Thymus (tissue), 11 donors: ENCODE measurements around the gene PPP6R3. TPM values are rescaled to one million over a fixed set of nuclear protein-coding genes. Genes with fewer than 3 reads are reported as not detected.

ENCODE experiments used
- DNase-seq, 9 donors: peaks; one replicate each; pipeline ENCODE4 v3.0.0-alpha.2; 2013; ENCODE audit warnings: low spot score in 9 of 9, low read depth in 6 of 9, missing footprints in 1 of 9
- H3K27ac ChIP-seq, 2 donors: one replicate each; pipeline ENCODE4 v1.5.1; 2013; ENCODE audit warnings: control low read depth in 1 of 2, low read depth in 1 of 2, low read length in 1 of 2, mild to moderate bottlenecking in 1 of 2, moderate library complexity in 1 of 2
- H3K27me3 ChIP-seq, 2 donors: one replicate each; pipeline ENCODE4 v1.5.1; 2013; ENCODE audit warnings: low read length in 1 of 2; ENCODE audit not compliant: control insufficient read depth in 2 of 2, insufficient read depth in 1 of 2
- H3K36me3 ChIP-seq, 2 donors: one replicate each; pipeline ENCODE4 v1.5.1; 2013; ENCODE audit warnings: low read length in 1 of 2, mild to moderate bottlenecking in 1 of 2, moderate library complexity in 1 of 2; ENCODE audit not compliant: control insufficient read depth in 2 of 2, insufficient read depth in 2 of 2
- H3K4me1 ChIP-seq, 2 donors: one replicate each; pipeline ENCODE4 v1.5.1; 2013; ENCODE audit warnings: low read length in 2 of 2; ENCODE audit not compliant: control insufficient read depth in 2 of 2, insufficient read depth in 2 of 2
- H3K4me3 ChIP-seq, 2 donors: one replicate each; pipeline ENCODE4 v1.5.1; 2013; ENCODE audit warnings: low read length in 2 of 2, control low read depth in 1 of 2, mild to moderate bottlenecking in 1 of 2
- H3K9me3 ChIP-seq, 2 donors: one replicate each; pipeline ENCODE4 v1.5.1; 2013; ENCODE audit warnings: low read length in 1 of 2, mild to moderate bottlenecking in 1 of 2; ENCODE audit not compliant: control insufficient read depth in 2 of 2, insufficient read depth in 1 of 2
- WGBS: extraction: QIAGEN DNeasy Blood & Tissue Kit; methylation state at CpG from one replicate; pipeline ENCODE4 v1.1.7; 2013; 5-methylcytosine and 5-hydroxymethylcytosine counted together
- polyA plus RNA-seq: library from polyadenylated mRNA; stranded (reverse); fragments of 200-250 nt; gene quantifications from one replicate; pipeline ENCODE4 v1.2.3, GENCODE V29; 2013
- total RNA-seq: library from RNA; stranded (reverse); fragments of 120-200 nt; gene quantifications from one replicate; pipeline ENCODE4 v1.2.4, GENCODE V29; 2013
- donor health status: healthy.

Gene PPP6R3
- total and polyA plus RNA-seq, 2 donors = 45.8 to 103 TPM

- Histone ChIP-seq H3K4me1 (peaks cover 2 to 3% of the 10 kb centered on the region in 2 donors), H3K36me3 (peaks cover 63 to 80% of the 10 kb centered on the region in 2 donors), H3K4me3 (no peak overlapping the region), H3K27ac (no peak overlapping the region), H3K27me3 (no peaks in the 10 kb centered on the region), H3K9me3 (no peaks in the 10 kb centered on the region)
- no peak for DNase-seq
- 97% methylated on average over 3 of the region's 3 CpGs for WGBS
These were observed 91.2 kb downstream of the PPP6R3 start for GRCh38 chr11:68551777-68552176.

DNA sequence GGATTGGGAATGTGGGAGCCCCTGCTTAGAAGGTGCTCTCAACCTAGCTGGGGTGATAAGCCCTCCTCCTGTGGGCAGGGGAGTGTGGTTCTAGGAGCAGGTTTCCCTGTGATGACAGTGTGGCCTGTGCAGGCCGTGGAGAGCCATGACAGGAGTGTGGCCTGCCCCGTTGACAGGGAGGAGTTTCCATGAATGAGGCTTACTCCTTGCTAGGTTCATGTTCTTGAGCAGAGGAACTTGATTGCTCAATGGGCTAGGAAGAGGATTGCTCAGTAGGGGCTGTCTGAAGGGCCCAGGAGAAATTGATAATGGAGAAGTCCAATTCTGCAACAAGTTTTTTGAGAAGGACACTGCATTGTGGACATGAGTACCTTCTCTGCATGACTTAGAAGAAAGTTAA lies 92.0 kb downstream of the PPP6R3 start:
- peaks cover 63 to 82% of the 10 kb centered on the region in 2 donors for H3K36me3 ChIP-seq
- H3K27me3 ChIP-seq = no peaks in the 10 kb centered on the region
- peaks cover 2 to 3% of the 10 kb centered on the region in 2 donors for H3K4me1 ChIP-seq
- no peak overlapping the region for H3K27ac ChIP-seq
- H3K4me3 ChIP-seq = no peak overlapping the region
- no peak for DNase-seq
- H3K9me3 ChIP-seq = no peaks in the 10 kb centered on the region
- 99% methylated on average over 2 of the region's 2 CpGs for WGBS

DNA sequence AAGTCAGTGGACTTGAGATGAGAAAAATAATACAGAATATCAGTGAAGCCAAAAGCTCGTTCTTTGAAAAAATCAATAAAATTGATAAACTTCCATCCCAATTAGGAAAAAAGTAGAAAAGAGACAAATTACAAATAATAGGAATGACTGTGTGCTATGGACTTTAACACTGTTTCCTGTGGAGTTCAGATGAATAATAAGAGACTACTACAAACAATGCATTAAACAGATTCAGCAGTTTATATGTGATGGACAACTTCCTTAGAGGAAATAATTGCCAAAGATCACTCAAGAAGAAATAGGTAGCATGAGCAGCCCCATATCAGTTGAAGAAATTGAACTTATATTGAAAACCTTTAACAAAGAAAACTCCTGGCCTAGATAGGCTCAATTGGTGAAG lies 99.7 kb downstream of the PPP6R3 start:
- no peaks in the 10 kb centered on the region for H3K4me1 ChIP-seq
- no peak overlapping the region for H3K27ac ChIP-seq
- H3K36me3 ChIP-seq = peaks cover 57 to 75% of the 10 kb centered on the region in 2 donors
- no peak for DNase-seq
- H3K4me3 ChIP-seq = no peak overlapping the region
- no peaks in the 10 kb centered on the region for H3K27me3 ChIP-seq
- H3K9me3 ChIP-seq = no peaks in the 10 kb centered on the region
- WGBS = 100% methylated on average over 1 of the region's 1 CpG

- H3K4me1 ChIP-seq = no peaks in the 10 kb centered on the region
- no peak for DNase-seq
- H3K4me3 ChIP-seq = no peak overlapping the region
- peaks cover 63 to 81% of the 10 kb centered on the region in 2 donors for H3K36me3 ChIP-seq
- H3K27ac ChIP-seq = no peak overlapping the region
- H3K27me3 ChIP-seq = no peaks in the 10 kb centered on the region
- 99% methylated on average over 2 of the region's 2 CpGs for WGBS
- no peaks in the 10 kb centered on the region for H3K9me3 ChIP-seq
These were observed 102.9 kb downstream of the PPP6R3 start for GRCh38 chr11:68563454-68563853.

GRCh38 chr11:68564261-68564660 lies 103.7 kb downstream of the PPP6R3 start:
- Histone ChIP-seq H3K27me3 (no peaks in the 10 kb centered on the region), H3K4me3 (no peak overlapping the region), H3K4me1 (no peaks in the 10 kb centered on the region), H3K9me3 (no peaks in the 10 kb centered on the region), H3K36me3 (peaks cover 57 to 81% of the 10 kb centered on the region in 2 donors), H3K27ac (no peak overlapping the region)
- no peak for DNase-seq
- 97% methylated on average over 3 of the region's 3 CpGs for WGBS

DNA sequence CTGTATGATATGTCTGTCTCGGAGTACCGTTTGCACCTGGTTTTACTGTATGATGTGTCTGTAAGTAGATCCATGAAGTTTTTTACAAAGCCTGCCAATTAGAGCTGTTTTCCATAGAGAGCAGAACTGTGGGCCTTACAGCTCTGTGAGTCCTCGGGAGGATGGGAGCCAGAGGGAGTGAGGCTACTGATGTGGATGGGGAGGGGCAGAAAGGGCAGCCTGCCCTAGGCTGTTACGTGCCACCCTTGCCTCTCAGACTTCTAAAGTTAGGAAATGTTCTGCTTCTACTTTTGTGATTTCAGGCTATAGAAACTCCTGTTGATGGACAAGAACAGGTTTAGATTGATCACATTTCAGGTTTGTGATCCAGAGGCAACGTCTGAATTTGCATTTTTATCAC lies 105.2 kb downstream of the PPP6R3 start:
- no peaks in the 10 kb centered on the region for H3K4me1 ChIP-seq
- no peaks in the 10 kb centered on the region for H3K27me3 ChIP-seq
- WGBS = 95% methylated on average over 5 of the region's 5 CpGs
- H3K4me3 ChIP-seq = no peak overlapping the region
- DNase-seq = no peak
- H3K27ac ChIP-seq = no peak overlapping the region
- H3K9me3 ChIP-seq = no peaks in the 10 kb centered on the region
- peaks cover 51 to 84% of the 10 kb centered on the region in 2 donors for H3K36me3 ChIP-seq

DNA sequence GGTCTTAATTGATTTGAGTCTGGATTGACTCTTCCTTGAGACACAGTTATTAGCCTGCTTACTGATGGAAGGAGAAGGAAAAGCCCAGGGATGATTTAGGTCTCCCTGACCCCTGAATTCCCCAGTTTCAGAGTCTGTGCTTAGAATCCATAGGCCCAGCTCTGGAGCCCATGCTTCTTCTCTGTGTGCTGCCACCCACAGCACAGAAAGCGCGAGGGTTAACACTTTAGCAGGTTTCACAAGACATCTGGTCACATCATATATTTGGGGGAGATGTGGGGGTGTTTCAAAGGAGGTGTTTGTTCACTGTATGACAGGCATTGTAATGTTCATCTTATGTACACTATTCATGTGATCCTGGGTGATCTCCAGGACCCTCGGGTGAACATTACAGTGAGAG lies 107.0 kb downstream of the PPP6R3 start:
- peaks cover 54 to 86% of the 10 kb centered on the region in 2 donors for H3K36me3 ChIP-seq
- DNase-seq = no peak
- no peaks in the 10 kb centered on the region for H3K27me3 ChIP-seq
- no peaks in the 10 kb centered on the region for H3K9me3 ChIP-seq
- WGBS = 98% methylated on average over 3 of the region's 3 CpGs
- H3K4me1 ChIP-seq = no peaks in the 10 kb centered on the region
- H3K4me3 ChIP-seq = no peak overlapping the region
- no peak overlapping the region for H3K27ac ChIP-seq

GRCh38 chr11:68569357-68569756 lies 108.8 kb downstream of the PPP6R3 start:
- Histone ChIP-seq H3K4me1 (no peaks in the 10 kb centered on the region), H3K9me3 (no peaks in the 10 kb centered on the region), H3K4me3 (no peak overlapping the region), H3K27me3 (no peaks in the 10 kb centered on the region), H3K27ac (no peak overlapping the region), H3K36me3 (peaks cover 48 to 82% of the 10 kb centered on the region in 2 donors)
- WGBS = 97% methylated on average over 1 of the region's 1 CpG
- peak in 1 of 9 donors; percentile 19 for DNase-seq

GRCh38 chr11:68570691-68571090 lies 110.1 kb downstream of the PPP6R3 start:
- Histone ChIP-seq H3K4me3 (no peak overlapping the region), H3K4me1 (no peaks in the 10 kb centered on the region), H3K27me3 (no peaks in the 10 kb centered on the region), H3K27ac (no peak overlapping the region), H3K36me3 (peaks cover 49 to 84% of the 10 kb centered on the region in 2 donors), H3K9me3 (no peaks in the 10 kb centered on the region)
- no peak for DNase-seq
- WGBS = 98% methylated on average over 1 of the region's 1 CpG

DNA sequence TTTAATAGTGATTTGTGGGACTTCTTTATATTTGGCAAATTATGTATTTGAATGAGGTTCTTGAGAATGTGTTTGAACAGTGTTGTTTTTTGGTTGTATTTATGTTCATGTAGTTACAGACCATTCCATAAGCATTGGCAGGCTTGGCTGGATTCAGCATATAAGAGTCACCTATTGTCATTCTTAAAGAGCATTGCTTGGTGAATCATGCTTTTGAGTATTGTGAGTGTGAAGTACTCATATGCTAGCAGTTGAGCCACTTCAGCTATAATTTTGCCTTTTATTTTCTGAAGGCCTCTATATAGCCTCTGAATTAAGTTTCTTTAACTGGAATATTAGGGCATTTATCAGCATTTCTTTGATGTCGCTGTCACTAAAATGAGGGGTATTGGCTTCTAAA lies 113.8 kb downstream of the PPP6R3 start:
- Histone ChIP-seq H3K4me1 (no peaks in the 10 kb centered on the region), H3K36me3 (peaks cover 46 to 86% of the 10 kb centered on the region in 2 donors), H3K9me3 (no peaks in the 10 kb centered on the region), H3K27me3 (no peaks in the 10 kb centered on the region), H3K4me3 (no peak overlapping the region), H3K27ac (no peak overlapping the region)
- no peak for DNase-seq
- WGBS = 100% methylated on average over 1 of the region's 1 CpG
